ENCODE data around the gene AP3S2. TPM values are rescaled to one million over a fixed set of nuclear protein-coding genes. Genes with fewer than 3 reads are reported as not detected.
"Not testable (repeated sequence)": the region's sequence is repeated elsewhere in the genome, so short reads cannot be mapped to it uniquely, and the experiment has no call there.

AP3S2 gene
- total RNA-seq, 1 donor from 2014 or later = 39.5 TPM

DNA sequence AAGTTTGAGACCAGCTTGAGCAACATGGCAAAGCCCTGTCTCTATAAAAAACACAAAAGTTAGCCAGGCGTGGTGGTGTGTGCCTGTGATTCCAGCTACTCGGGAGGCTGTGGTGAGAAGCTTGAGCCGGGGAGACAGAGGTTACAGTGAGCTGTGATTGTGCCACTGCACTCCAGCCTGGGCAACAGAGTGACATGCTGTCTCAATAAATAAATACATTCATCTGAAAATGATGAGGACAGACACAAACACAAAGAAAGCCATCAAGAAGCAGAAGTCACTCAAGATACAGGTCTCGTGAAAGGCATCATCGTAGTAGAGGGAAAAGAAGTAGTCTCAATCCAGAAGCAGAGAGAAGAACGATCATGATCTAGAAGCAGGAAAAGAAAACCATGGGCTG is 18.1 kb downstream of the AP3S2 start:
- Histone ChIP-seq H3K27ac (no peak overlapping the region), H3K36me3 (peaks cover 0 to 20% of the 10 kb centered on the region in 2 donors), H3K4me3 (no peak overlapping the region), H3K27me3 (no peaks in the 10 kb centered on the region), H3K9me3 (no peaks in the 10 kb centered on the region), H3K4me1 (no peaks in the 10 kb centered on the region)
- intact Hi-C loops (cut with DNase I) = no loop called here
- TF ChIP-seq POLR2AphosphoS5 (IDR thresholded peaks at IDR 0.05; ENCODE audit: insufficient read depth in 1 of 2, low read depth in 1 of 2) (no peak), POLR2A (IDR thresholded peaks at IDR 0.05) (no peak)
- TF ChIP-seq, protein P1, sequence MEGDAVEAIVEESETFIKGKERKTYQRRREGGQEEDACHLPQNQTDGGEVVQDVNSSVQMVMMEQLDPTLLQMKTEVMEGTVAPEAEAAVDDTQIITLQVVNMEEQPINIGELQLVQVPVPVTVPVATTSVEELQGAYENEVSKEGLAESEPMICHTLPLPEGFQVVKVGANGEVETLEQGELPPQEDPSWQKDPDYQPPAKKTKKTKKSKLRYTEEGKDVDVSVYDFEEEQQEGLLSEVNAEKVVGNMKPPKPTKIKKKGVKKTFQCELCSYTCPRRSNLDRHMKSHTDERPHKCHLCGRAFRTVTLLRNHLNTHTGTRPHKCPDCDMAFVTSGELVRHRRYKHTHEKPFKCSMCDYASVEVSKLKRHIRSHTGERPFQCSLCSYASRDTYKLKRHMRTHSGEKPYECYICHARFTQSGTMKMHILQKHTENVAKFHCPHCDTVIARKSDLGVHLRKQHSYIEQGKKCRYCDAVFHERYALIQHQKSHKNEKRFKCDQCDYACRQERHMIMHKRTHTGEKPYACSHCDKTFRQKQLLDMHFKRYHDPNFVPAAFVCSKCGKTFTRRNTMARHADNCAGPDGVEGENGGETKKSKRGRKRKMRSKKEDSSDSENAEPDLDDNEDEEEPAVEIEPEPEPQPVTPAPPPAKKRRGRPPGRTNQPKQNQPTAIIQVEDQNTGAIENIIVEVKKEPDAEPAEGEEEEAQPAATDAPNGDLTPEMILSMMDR (IDR thresholded peaks at IDR 0.05) = no peak
- DNase-seq (ENCODE audit: extremely low spot score in 2 of 2) = no peak

DNA sequence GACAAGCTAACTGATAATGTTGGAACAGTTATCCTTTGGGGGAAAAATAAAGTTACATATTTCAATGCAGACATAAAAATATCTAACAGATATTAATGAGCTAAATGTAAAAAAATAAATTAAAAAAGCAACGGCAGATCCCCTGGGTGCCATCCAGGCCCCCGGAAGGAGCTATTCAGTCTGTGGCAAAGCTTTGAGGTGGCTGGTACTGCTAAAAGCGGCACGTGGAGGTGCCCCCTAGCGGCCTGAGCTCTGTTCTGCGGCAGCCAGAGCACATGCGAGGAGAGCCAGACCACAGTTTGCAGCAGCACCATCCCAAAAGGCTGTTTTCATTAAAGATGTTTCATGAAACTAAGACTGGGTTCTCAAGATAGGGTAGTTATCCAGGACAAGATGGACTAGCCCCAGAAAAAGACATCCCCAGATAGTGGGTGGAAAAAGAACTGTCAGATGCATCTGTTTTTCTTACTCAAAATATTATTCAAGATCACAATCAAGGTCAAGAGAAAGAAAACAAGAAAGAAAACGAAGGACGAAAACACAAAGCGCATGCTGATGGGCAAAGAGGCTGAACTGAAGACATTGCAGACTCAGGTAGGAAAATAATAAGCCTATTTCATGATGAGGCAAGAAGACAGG is 18.7 kb downstream of the AP3S2 start:
- TF ChIP-seq POLR2AphosphoS5 (IDR thresholded peaks at IDR 0.05; ENCODE audit: insufficient read depth in 1 of 2, low read depth in 1 of 2) (peak in 1 of 2 donors; percentile 15), POLR2A (IDR thresholded peaks at IDR 0.05) (no peak)
- TF ChIP-seq, protein P1 (IDR thresholded peaks at IDR 0.05) = peak; percentile 69 to 90 (median 77)
- intact Hi-C loops (cut with DNase I) = no loop called here
- Histone ChIP-seq H3K36me3 (peaks cover 0 to 25% of the 10 kb centered on the region in 2 donors), H3K9me3 (no peaks in the 10 kb centered on the region), H3K27me3 (no peaks in the 10 kb centered on the region), H3K4me3 (no peak overlapping the region), H3K27ac (no peak overlapping the region), H3K4me1 (no peaks in the 10 kb centered on the region)
- DNase-seq (ENCODE audit: extremely low spot score in 2 of 2) = no peak

GRCh38 chr15:89870688-89871288 is 23.0 kb downstream of the AP3S2 start:
- Histone ChIP-seq H3K27me3 (no peaks in the 10 kb centered on the region), H3K4me3 (no peak overlapping the region), H3K9me3 (no peaks in the 10 kb centered on the region), H3K36me3 (peaks cover 0 to 13% of the 10 kb centered on the region in 2 donors), H3K27ac (no peak overlapping the region), H3K4me1 (no peaks in the 10 kb centered on the region)
- intact Hi-C loops (cut with DNase I) = no loop called here
- TF ChIP-seq, protein P1 (IDR thresholded peaks at IDR 0.05) = no peak
- TF ChIP-seq POLR2A (IDR thresholded peaks at IDR 0.05) (no peak), POLR2AphosphoS5 (IDR thresholded peaks at IDR 0.05; ENCODE audit: insufficient read depth in 1 of 2, low read depth in 1 of 2) (no peak)
- DNase-seq (ENCODE audit: extremely low spot score in 2 of 2) = no peak

GRCh38 chr15:89870006-89870405 is 23.8 kb downstream of the AP3S2 start:
- TF ChIP-seq POLR2AphosphoS5 (IDR thresholded peaks at IDR 0.05; ENCODE audit: insufficient read depth in 1 of 2, low read depth in 1 of 2) (no peak), POLR2A (IDR thresholded peaks at IDR 0.05) (no peak)
- TF ChIP-seq, protein P1 (IDR thresholded peaks at IDR 0.05) = no peak
- no peaks in the 10 kb centered on the region for H3K27me3 ChIP-seq
- peaks cover 0 to 10% of the 10 kb centered on the region in 2 donors for H3K36me3 ChIP-seq
- H3K4me1 ChIP-seq = no peaks in the 10 kb centered on the region
- H3K9me3 ChIP-seq = no peaks in the 10 kb centered on the region
- no peak for DNase-seq (ENCODE audit: extremely low spot score in 2 of 2)
- no peak overlapping the region for H3K27ac ChIP-seq
- no peak overlapping the region for H3K4me3 ChIP-seq
- intact Hi-C loops (cut with DNase I) = no loop called here

- intact Hi-C loops (cut with DNase I) = not testable (repeated sequence)
Measured at GRCh38 chr15:89869490-89869889, 24.3 kb downstream of the AP3S2 start.

More at GRCh38 chr15:89869490-89869889, 24.3 kb downstream of the AP3S2 start:
- not testable (repeated sequence) for H3K27me3 ChIP-seq; H3K9me3 ChIP-seq; H3K27ac ChIP-seq; H3K4me1 ChIP-seq; DNase-seq (ENCODE audit: extremely low spot score in 2 of 2); H3K4me3 ChIP-seq
- peaks cover 0 to 14% of the 10 kb centered on the region in 2 donors for H3K36me3 ChIP-seq

Data from vagina (tissue), 2 donors.